SK-N-MC (cell line): ENCODE measurements around the gene SFTA2.
A peak's percentile ranks its signal among the peaks of the same experiment; 100 is the strongest.

ENCODE experiments used
- DNase-seq: peaks from one replicate; pipeline ENCODE4 v3.0.0-alpha.2; 2011; ENCODE audit warnings: low read depth, low spot score
- H3K27ac ChIP-seq: fragments of 200-600 bp; sonication (generic); 2 replicates; pipeline ENCODE4 v1.5.1; 2016; ENCODE audit warnings: mixed run types
- H3K36me3 ChIP-seq: fragments of 200-600 bp; sonication (generic); 2 replicates; pipeline ENCODE4 v1.6.1; 2017; ENCODE audit warnings: antibody characterized with exemption, low read length, mixed read lengths; ENCODE audit not compliant: insufficient read depth
- H3K4me3 ChIP-seq: fragments of 200-600 bp; sonication (generic); 2 replicates; pipeline ENCODE4 v1.5.1; 2016
- H3K9ac ChIP-seq: fragments of 200-600 bp; sonication (generic); 2 replicates; pipeline ENCODE4 v1.8.0; 2017; ENCODE audit warnings: mixed run types, mixed read lengths; ENCODE audit not compliant: insufficient read length
- H3K9me3 ChIP-seq: fragments of 200-600 bp; sonication (generic); 2 replicates; pipeline ENCODE4 v1.6.1; 2017; ENCODE audit warnings: low read depth, mild to moderate bottlenecking, antibody characterized with exemption, low read length, moderate library complexity, mixed read lengths
- EZH2 ChIP-seq: fragments of 200-600 bp; sonication (generic); IDR thresholded peaks from one replicate; pipeline ENCODE4 v1.6.1; 2017; ENCODE audit warnings: antibody characterized with exemption
- FOXP2 ChIP-seq: optimal IDR thresholded peaks from 2 replicates; pipeline ENCODE3; 2011; ENCODE audit warnings: mild to moderate bottlenecking, moderate library complexity; ENCODE audit not compliant: insufficient read depth; ENCODE audit errors: extremely low read length, control extremely low read depth
- POLR2AphosphoS5 ChIP-seq: IDR thresholded peaks from 2 replicates; pipeline ENCODE4 v1.6.1; 2012; ENCODE audit warnings: mild to moderate bottlenecking, low read depth, low read length, borderline replicate concordance

The SFTA2 gene

GRCh38 chr6:30964075-30964474 is 32.1 kb upstream of the SFTA2 start:
- TF ChIP-seq EZH2 (no peak), FOXP2 (no peak), POLR2AphosphoS5 (no peak)
- no peak overlapping the region for H3K4me3 ChIP-seq
- no peaks in the 10 kb centered on the region for H3K36me3 ChIP-seq
- no peak for DNase-seq
- no peaks in the 10 kb centered on the region for H3K9me3 ChIP-seq
- no peak overlapping the region for H3K27ac ChIP-seq
- no peak overlapping the region for H3K9ac ChIP-seq

- Histone ChIP-seq H3K9me3 (no peaks in the 10 kb centered on the region), H3K9ac (no peak overlapping the region), H3K4me3 (no peak overlapping the region), H3K36me3 (no peaks in the 10 kb centered on the region), H3K27ac (no peak overlapping the region)
- TF ChIP-seq EZH2 (no peak), POLR2AphosphoS5 (no peak), FOXP2 (no peak)
- no peak for DNase-seq
Measured at GRCh38 chr6:30963641-30964040, 31.7 kb upstream of the SFTA2 start.

- DNase-seq = no peak
- no peak overlapping the region for H3K9ac ChIP-seq
- no peak overlapping the region for H3K4me3 ChIP-seq
- no peaks in the 10 kb centered on the region for H3K9me3 ChIP-seq
- H3K27ac ChIP-seq = no peak overlapping the region
- TF ChIP-seq FOXP2 = no peak
- no peak for TF ChIP-seq EZH2
- no peak for TF ChIP-seq POLR2AphosphoS5
- H3K36me3 ChIP-seq = no peaks in the 10 kb centered on the region
Measured at GRCh38 chr6:30962716-30963115, 30.7 kb upstream of the SFTA2 start.

GRCh38 chr6:30960907-30961673 is 29.1 kb upstream of the SFTA2 start:
- Histone ChIP-seq H3K36me3 (no peaks in the 10 kb centered on the region), H3K27ac (no peak overlapping the region), H3K9ac (no peak overlapping the region), H3K4me3 (peak overlapping the region; percentile 42), H3K9me3 (no peaks in the 10 kb centered on the region)
- DNase-seq = no peak
- TF ChIP-seq POLR2AphosphoS5 (no peak), EZH2 (no peak), FOXP2 (no peak)

- DNase-seq = no peak
- Histone ChIP-seq H3K4me3 (no peak overlapping the region), H3K9ac (no peak overlapping the region), H3K27ac (no peak overlapping the region), H3K9me3 (no peaks in the 10 kb centered on the region), H3K36me3 (no peaks in the 10 kb centered on the region)
- no peak for TF ChIP-seq POLR2AphosphoS5
- no peak for TF ChIP-seq EZH2
- TF ChIP-seq FOXP2 = no peak
Measured at GRCh38 chr6:30957716-30958115, 25.7 kb upstream of the SFTA2 start.

- peak; percentile 45 for DNase-seq
- Histone ChIP-seq H3K9me3 (no peaks in the 10 kb centered on the region), H3K9ac (peak overlapping the region; percentile 3), H3K36me3 (no peaks in the 10 kb centered on the region), H3K27ac (no peak overlapping the region), H3K4me3 (peak overlapping the region; percentile 72)
- TF ChIP-seq POLR2AphosphoS5 (peak; percentile 55; the same call in 1 of the 2 replicates), FOXP2 (no peak)
Measured at GRCh38 chr6:30955367-30956042, 23.5 kb upstream of the SFTA2 start.

- Histone ChIP-seq H3K36me3 (no peaks in the 10 kb centered on the region), H3K9ac (no peak overlapping the region), H3K9me3 (no peaks in the 10 kb centered on the region), H3K27ac (no peak overlapping the region), H3K4me3 (peak overlapping the region; percentile 72)
- TF ChIP-seq FOXP2 (no peak), POLR2AphosphoS5 (no peak), EZH2 (no peak)
- no peak for DNase-seq
Measured at GRCh38 chr6:30954631-30955366, 22.8 kb upstream of the SFTA2 start.

- Histone ChIP-seq H3K9ac (no peak overlapping the region), H3K27ac (no peak overlapping the region), H3K36me3 (no peaks in the 10 kb centered on the region), H3K9me3 (no peaks in the 10 kb centered on the region), H3K4me3 (no peak overlapping the region)
- DNase-seq = no peak
- TF ChIP-seq EZH2 = no peak
- TF ChIP-seq FOXP2 = no peak
- TF ChIP-seq POLR2AphosphoS5 = no peak
Measured at GRCh38 chr6:30951907-30952469, 20.0 kb upstream of the SFTA2 start.
